GM12864 (cell line): ENCODE data around the gene SESTD1.

Experiments
- DNase-seq: peaks from one replicate; pipeline ENCODE4 v3.0.0-alpha.2; 2011; ENCODE audit warnings: low read depth
- H3K4me3 ChIP-seq: 2 replicates; pipeline ENCODE4 v1.5.1; 2011; ENCODE audit warnings: mild to moderate bottlenecking, low read depth, low read length, control low read depth
- CTCF ChIP-seq: IDR thresholded peaks from 2 replicates; pipeline ENCODE4 v1.5.1; 2011; ENCODE audit warnings: low read depth, mild to moderate bottlenecking, moderate library complexity, low read length, control low read depth, inconsistent platforms; ENCODE audit errors: missing control alignments

Gene SESTD1

GRCh38 chr2:179264368-179265081, at the start of gene SESTD1:
Gene SESTD1 (minus strand): TSS chr2:179264832. CDS start chr2:179191841, 72,991 bp downstream.
- TF ChIP-seq CTCF: no peak
- DNase-seq: no peak
- H3K4me3 ChIP-seq: peak within 1 kb of the TSS; percentile 95

- H3K4me3 ChIP-seq: no peak overlapping the region
- DNase-seq: no peak
- TF ChIP-seq CTCF: no peak
Measured at GRCh38 chr2:179313057-179313456, 48.4 kb upstream of the SESTD1 start.

DNA sequence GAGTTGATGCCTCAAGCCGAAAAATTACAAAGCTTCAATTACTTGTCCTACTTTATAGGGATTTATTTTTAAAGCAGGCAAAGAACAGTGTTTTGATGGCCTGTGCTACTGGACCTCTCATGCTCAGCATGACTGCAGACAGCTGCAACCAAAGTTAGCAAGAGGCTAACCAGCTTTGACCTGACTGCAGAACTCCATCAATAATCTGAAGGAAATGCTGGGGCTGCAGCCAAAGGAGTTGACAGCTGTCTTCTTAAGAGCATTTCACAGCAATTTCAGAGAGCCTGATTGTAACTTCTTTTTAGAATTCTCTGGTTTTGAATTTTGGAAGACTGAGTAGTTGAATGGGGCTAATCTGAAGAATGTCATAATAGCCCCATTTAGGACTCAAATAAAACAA, 46.5 kb upstream of the SESTD1 start:
- no peak for TF ChIP-seq CTCF
- no peak for DNase-seq
- H3K4me3 ChIP-seq: no peak overlapping the region

DNA sequence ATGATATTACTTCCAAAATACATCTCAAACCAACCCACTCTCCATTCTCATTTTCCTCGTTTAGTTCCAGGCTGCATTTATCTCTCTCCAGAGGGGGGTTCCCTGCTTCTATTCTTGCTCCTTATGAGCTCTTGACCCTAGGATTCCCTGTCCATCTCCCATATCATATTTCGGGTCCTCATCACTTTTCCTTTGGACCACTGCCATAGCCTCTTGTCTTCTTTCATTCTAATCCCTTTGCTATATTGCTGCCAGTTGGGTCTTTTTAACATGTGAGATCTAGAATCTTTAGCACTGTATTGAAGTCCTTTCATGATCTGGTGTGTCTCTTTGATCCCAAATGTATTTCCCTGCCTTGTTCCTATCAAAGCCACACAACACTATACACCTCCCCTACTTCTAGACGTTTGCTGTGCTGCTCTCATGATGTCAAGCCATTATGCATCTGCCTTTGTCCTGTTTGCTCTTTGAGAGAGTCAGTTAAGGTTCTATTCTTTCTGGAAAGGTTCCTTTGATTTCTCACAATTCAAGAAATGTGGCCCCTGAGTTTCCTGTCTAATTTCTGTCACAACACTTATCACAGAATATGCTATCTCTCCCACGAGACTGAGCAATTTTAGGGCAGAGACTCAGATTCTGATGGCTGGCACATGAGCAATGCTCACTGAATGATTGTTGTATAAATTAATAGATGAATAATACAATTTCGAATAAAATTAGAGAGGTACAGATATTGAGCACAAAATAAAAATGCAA, 43.2 kb upstream of the SESTD1 start:
- no peak for TF ChIP-seq CTCF
- no peak overlapping the region for H3K4me3 ChIP-seq
- DNase-seq: no peak

DNA sequence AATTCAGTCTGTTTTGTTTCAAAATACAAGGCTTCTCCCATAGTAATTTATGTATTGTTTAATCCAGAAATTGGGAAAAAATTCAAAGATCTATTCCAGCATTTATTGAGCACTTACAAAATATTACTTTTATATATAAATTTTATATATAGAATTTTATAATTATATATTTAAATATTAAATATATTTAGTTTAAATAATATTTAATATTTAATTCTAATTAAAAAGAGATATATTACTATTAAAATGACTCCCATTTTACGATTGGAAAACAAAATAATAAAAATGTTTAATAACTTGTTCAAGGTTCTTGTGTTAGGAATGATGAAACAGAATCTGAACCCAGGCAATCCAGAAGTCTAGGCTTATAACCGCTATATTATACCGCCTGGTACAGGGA, 40.5 kb upstream of the SESTD1 start:
- TF ChIP-seq CTCF: no peak
- no peak overlapping the region for H3K4me3 ChIP-seq
- no peak for DNase-seq

DNA sequence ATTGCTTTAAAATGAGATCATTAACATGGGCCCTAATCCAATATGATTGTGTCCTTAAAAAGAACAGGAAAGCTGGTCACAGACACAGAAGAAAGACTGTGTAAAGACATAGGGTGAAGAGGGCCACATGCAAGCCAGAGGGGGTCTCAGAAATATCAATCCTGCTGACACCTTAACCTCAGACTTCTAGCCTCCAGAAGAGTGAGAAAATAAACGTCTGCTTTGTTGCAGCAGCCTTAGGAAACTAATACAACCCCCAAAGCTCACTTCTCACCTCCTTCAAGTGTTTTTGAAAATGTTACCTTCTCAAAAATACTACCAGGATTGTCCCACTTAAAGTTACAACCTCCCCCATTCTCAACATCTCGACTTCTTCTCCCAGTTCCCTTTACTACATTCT, 39.8 kb upstream of the SESTD1 start:
- no peak overlapping the region for H3K4me3 ChIP-seq
- DNase-seq: no peak
- no peak for TF ChIP-seq CTCF
